Effector CD4-positive, alpha-beta T cell (primary cell): ENCODE results near the gene RNFT2.

Source experiments
- DNase-seq: peaks from one replicate; pipeline ENCODE4 v3.0.0-alpha.2; 2020

Gene RNFT2

GRCh38 chr12:116838365-116838764, 100.2 kb downstream of the RNFT2 start:
- DNase-seq = no peak

GRCh38 chr12:116839287-116839830, 101.2 kb downstream of the RNFT2 start:
- DNase-seq = no peak

- DNase-seq = no peak
Observed at GRCh38 chr12:116843085-116843484, 105.0 kb downstream of the RNFT2 start.

GRCh38 chr12:116849216-116849615, 111.1 kb downstream of the RNFT2 start:
- no peak for DNase-seq

GRCh38 chr12:116852303-116852702, 114.2 kb downstream of the RNFT2 start:
- DNase-seq = no peak

- no peak for DNase-seq
Observed at GRCh38 chr12:116853507-116853906, 115.4 kb downstream of the RNFT2 start.

- no peak for DNase-seq
Observed at GRCh38 chr12:116855744-116856470, 117.8 kb downstream of the RNFT2 start.

- DNase-seq = no peak
Observed at GRCh38 chr12:116856729-116857128, 118.6 kb downstream of the RNFT2 start.

- DNase-seq = no peak
Observed at GRCh38 chr12:116859079-116859478, 121.0 kb downstream of the RNFT2 start.

GRCh38 chr12:116860263-116860662, 122.1 kb downstream of the RNFT2 start:
- DNase-seq = no peak

- no peak for DNase-seq
Observed at GRCh38 chr12:116861320-116861719, 123.2 kb downstream of the RNFT2 start.

GRCh38 chr12:116862167-116862566, 124.1 kb downstream of the RNFT2 start:
- no peak for DNase-seq

- no peak for DNase-seq
Observed at GRCh38 chr12:116863275-116863767, 125.2 kb downstream of the RNFT2 start.

- no peak for DNase-seq
Observed at GRCh38 chr12:116864371-116865160, 126.5 kb downstream of the RNFT2 start.

- no peak for DNase-seq
Observed at GRCh38 chr12:116867523-116867922, 129.4 kb downstream of the RNFT2 start.

- DNase-seq = no peak
Observed at GRCh38 chr12:116870306-116870705, 132.2 kb downstream of the RNFT2 start.

GRCh38 chr12:116874324-116874995, 136.3 kb downstream of the RNFT2 start:
- DNase-seq = no peak

GRCh38 chr12:116876151-116876869, 138.2 kb downstream of the RNFT2 start:
- no peak for DNase-seq

- no peak for DNase-seq
Observed at GRCh38 chr12:116878567-116879508, 140.7 kb downstream of the RNFT2 start.

GRCh38 chr12:116879509-116880212, 141.5 kb downstream of the RNFT2 start:
- DNase-seq = no peak
